HG03457 (cell line): ENCODE results near the gene ZC3HAV1.
"Not testable (repeated sequence)": the region's sequence is repeated elsewhere in the genome, so short reads cannot be mapped to it uniquely, and the experiment has no call there.

Experiments
- ATAC-seq: cut with Tn5 transposase; IDR thresholded peaks from one replicate; pipeline ENCODE4 v1.9.1; 2021; ENCODE audit warnings: moderate number of reproducible peaks; ENCODE audit not compliant: unreplicated experiment

The ZC3HAV1 gene

GRCh38 chr7:139026551-139026950 is 83.0 kb downstream of the ZC3HAV1 start:
- ATAC-seq = no peak

GRCh38 chr7:139025861-139026260 is 83.7 kb downstream of the ZC3HAV1 start:
- ATAC-seq = not testable (repeated sequence)

- ATAC-seq = no peak
Observed at GRCh38 chr7:139023076-139023475, 86.4 kb downstream of the ZC3HAV1 start.

DNA sequence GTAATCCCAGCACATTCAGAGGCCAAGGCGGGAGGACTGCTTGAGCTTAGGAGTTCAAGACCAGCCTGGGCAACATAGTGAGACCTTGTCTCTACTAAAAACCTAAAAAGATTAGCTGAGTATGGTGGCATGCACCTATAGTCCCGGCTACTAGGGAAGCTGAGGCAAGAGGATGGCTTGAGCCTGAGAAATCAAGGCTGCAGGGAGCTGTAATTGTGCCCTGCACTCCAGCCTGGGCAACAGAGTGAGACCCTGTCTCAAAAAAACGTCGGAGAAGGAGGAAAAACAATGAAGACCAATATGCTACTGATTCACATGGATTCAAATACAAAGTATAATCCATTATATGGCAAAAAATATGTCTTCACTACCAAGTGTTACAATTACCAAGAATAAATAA is 87.2 kb downstream of the ZC3HAV1 start:
- ATAC-seq = no peak

- ATAC-seq = no peak
Observed at GRCh38 chr7:139018910-139019309, 90.6 kb downstream of the ZC3HAV1 start.

DNA sequence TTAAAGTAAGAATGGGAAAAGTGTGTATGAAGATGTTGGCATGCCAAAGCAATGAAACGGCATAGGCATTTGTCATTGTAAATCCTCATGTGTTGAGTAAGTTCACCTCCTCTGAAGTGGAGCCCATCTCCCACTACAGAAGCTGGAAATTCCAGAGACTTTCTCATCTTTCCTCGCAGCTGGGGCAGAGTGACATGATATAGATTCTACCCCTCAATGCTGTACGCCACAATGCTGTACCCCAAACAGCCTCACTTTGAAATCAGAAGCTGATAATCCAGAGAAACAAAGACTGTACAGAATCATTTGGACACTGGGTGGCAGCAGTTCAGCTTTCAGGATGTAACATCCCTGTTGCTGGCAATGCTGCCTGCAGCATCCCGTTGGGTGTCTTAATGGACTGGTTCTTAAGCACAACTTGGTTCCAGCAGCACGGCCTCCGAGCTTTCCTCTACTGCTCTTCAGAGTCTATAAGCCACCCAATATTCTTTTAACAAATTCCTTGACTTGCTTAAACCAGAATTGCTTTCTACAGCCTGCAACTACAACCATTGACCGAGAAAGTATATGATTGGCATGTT is 92.5 kb downstream of the ZC3HAV1 start:
- peak; percentile 83 for ATAC-seq

DNA sequence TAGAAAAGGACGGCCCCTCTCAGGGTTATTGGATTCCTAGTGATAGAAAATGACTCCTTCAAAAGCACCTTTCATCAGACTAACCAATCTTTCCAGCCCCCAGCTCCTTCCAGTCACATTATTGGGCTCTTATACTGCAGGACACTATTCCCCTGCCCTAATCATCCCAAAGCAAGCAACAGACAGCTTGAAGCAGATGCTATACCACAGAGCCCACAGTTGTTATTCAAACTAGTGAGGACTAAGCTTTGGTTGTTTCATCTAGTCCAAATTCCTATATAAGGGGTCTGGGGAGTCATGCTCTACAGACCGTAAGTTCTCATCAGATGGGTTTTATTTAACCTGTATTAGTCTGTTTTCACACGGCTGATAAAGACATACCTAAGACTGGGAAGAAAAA is 98.1 kb downstream of the ZC3HAV1 start:
- no peak for ATAC-seq

GRCh38 chr7:139004321-139005090 is 105.0 kb downstream of the ZC3HAV1 start:
- ATAC-seq = no peak

DNA sequence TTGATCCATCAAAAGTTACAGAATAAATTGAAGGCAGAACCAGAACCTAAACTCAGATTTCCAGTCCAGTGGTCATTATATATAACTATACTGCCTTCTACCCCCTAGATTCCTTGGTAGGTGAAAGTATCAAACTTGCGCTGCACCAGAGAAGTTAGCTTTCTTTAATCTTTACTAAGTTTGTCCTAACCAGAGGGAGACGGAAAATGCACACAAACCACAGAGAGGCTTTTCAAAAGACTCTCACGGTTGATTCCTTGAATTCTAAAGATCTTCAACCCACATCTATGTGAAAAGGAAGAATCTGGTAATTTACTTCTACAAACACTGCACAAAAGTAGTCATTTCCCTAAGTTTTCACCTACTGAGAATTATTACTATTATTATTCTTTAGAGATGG is 110.1 kb downstream of the ZC3HAV1 start:
- no peak for ATAC-seq
